ENCODE data around the gene PELI2. TPM values are rescaled to one million over a fixed set of nuclear protein-coding genes. Genes with fewer than 3 reads are reported as not detected.

PELI2 gene
- total RNA-seq, 2 donors from 2014 or later, result 4.4 to 7.0 TPM

GRCh38 chr14:56115334-56115870, 2.8 kb upstream of the PELI2 start:
- Histone ChIP-seq H3K36me3 (no peaks in the 10 kb centered on the region), H3K27me3 (no peaks in the 10 kb centered on the region), H3K4me3 (no peak overlapping the region), H3K27ac (no peak overlapping the region), H3K9me3 (no peaks in the 10 kb centered on the region), H3K4me1 (peaks cover 0 to 12% of the 10 kb centered on the region in 2 donors)
- TF ChIP-seq CTCF (IDR thresholded peaks at IDR 0.05), result no peak
- no peak for DNase-seq (ENCODE audit: low spot score)

- Histone ChIP-seq H3K27me3 (no peaks in the 10 kb centered on the region), H3K9me3 (no peaks in the 10 kb centered on the region), H3K27ac (no peak overlapping the region), H3K36me3 (no peaks in the 10 kb centered on the region), H3K4me3 (no peak overlapping the region), H3K4me1 (peaks cover 0 to 16% of the 10 kb centered on the region in 2 donors)
- TF ChIP-seq CTCF (IDR thresholded peaks at IDR 0.05), result no peak
- no peak for DNase-seq (ENCODE audit: low spot score)
These were observed 2.0 kb upstream of the PELI2 start for GRCh38 chr14:56115976-56116893.

GRCh38 chr14:56118611-56119181, 485 bp downstream of the PELI2 start:
- Histone ChIP-seq H3K36me3 (no peaks in the 10 kb centered on the region), H3K9me3 (no peaks in the 10 kb centered on the region), H3K4me3 (peak overlapping the region; percentile 57 to 93), H3K4me1 (peaks cover 0 to 24% of the 10 kb centered on the region in 2 donors), H3K27me3 (no peaks in the 10 kb centered on the region), H3K27ac (peak overlapping the region; percentile 84 to 88)
- no peak for TF ChIP-seq CTCF (IDR thresholded peaks at IDR 0.05)
- no peak for DNase-seq (ENCODE audit: low spot score)

GRCh38 chr14:56119201-56119981, 1.2 kb downstream of the PELI2 start:
- no peak for TF ChIP-seq CTCF (IDR thresholded peaks at IDR 0.05)
- Histone ChIP-seq H3K9me3 (no peaks in the 10 kb centered on the region), H3K36me3 (no peaks in the 10 kb centered on the region), H3K4me1 (peaks cover 0 to 24% of the 10 kb centered on the region in 2 donors), H3K4me3 (peak overlapping the region; percentile 57 to 93), H3K27ac (peak overlapping the region; percentile 84 to 88), H3K27me3 (no peaks in the 10 kb centered on the region)
- DNase-seq (ENCODE audit: low spot score), result no peak

GRCh38 chr14:56120091-56120691, 2.0 kb downstream of the PELI2 start:
- TF ChIP-seq CTCF (IDR thresholded peaks at IDR 0.05), result no peak
- H3K36me3 ChIP-seq, result no peaks in the 10 kb centered on the region
- peak overlapping the region; percentile 57 to 93 for H3K4me3 ChIP-seq
- H3K27ac ChIP-seq, result peak overlapping the region; percentile 84 to 88
- peaks cover 0 to 24% of the 10 kb centered on the region in 2 donors for H3K4me1 ChIP-seq
- no peaks in the 10 kb centered on the region for H3K27me3 ChIP-seq
- no peak for DNase-seq (ENCODE audit: low spot score)
- H3K9me3 ChIP-seq, result no peaks in the 10 kb centered on the region

Measured in right atrium auricular region (tissue), 2 donors.